ENCODE data around the gene CA14. TPM values are rescaled to one million over a fixed set of nuclear protein-coding genes. Genes with fewer than 3 reads are reported as not detected.

The CA14 gene
- total and polyA plus RNA-seq, 10 donors = not detected

DNA sequence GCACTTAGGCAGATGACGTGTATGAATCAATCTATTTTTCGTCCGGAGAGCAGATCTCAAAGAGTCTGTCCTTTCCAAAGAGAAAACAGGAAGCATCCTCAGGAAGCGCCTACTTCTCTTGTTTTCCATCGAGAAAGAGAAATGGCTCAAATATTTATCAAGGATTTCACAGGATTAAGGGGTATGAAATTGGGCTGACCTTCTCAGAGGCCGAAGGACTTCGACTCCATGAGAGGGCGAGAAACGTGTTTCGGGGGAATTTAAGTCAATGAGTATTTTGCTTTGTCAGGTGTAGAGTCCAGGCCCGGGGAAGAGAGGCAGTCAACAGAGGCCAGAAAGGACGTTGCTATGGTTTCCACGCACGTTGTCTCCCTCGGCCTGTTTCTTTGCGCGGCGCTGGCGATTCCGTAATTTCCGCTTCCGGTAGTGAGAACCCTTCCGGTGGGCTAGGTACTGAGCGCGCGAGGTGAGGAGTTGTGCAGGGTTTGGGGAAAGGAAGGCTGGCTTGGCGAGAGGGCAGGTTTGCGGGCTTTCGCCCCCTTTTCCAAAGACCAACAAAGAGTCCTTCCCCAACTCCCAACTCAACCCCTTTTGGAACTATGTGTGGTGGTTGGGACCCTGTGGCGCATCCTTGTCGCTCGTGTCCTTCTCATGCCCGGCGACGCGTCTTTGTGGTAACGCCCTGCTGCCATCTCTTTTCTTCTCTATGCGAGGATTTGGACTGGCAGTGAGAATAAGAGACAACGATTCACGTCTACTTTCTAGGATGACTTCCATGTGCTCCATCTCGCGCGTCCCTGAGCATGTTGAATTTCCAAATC lies 36.1 kb downstream of the CA14 start, which contains the start of gene MRPS21:
Gene MRPS21, plus strand, starts transcription at position 429 of the 821 bp plus-strand sequence. CDS start 506 bp downstream, outside the sequence.
- Histone ChIP-seq H3K27me3 (replicated peaks in 1 of 7) (no peaks in the 10 kb centered on the region), H3K9me3 (no peaks in the 10 kb centered on the region), H3K4me3 (peak within 1 kb of the TSS; percentile 58 to 87 (median 71)), H3K4me1 (peaks cover 10 to 44% (median 24%) of the 10 kb centered on the region in 6 donors), H3K36me3 (peaks cover 0 to 39% (median 21%) of the 10 kb centered on the region in 6 donors), H3K27ac (peak within 1 kb of the TSS; percentile 74 to 90 (median 87))
- intact Hi-C loops (cut with DNase I; ENCODE audit: low total_unique reads) = no loop called here
- peak; percentile 95 for DNase-seq
- TF ChIP-seq, protein P1, sequence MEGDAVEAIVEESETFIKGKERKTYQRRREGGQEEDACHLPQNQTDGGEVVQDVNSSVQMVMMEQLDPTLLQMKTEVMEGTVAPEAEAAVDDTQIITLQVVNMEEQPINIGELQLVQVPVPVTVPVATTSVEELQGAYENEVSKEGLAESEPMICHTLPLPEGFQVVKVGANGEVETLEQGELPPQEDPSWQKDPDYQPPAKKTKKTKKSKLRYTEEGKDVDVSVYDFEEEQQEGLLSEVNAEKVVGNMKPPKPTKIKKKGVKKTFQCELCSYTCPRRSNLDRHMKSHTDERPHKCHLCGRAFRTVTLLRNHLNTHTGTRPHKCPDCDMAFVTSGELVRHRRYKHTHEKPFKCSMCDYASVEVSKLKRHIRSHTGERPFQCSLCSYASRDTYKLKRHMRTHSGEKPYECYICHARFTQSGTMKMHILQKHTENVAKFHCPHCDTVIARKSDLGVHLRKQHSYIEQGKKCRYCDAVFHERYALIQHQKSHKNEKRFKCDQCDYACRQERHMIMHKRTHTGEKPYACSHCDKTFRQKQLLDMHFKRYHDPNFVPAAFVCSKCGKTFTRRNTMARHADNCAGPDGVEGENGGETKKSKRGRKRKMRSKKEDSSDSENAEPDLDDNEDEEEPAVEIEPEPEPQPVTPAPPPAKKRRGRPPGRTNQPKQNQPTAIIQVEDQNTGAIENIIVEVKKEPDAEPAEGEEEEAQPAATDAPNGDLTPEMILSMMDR (IDR thresholded peaks at IDR 0.05 in 8 of 11, conservative IDR thresholded peaks at IDR 0.05 in 3 of 11) = no peak
- TF ChIP-seq POLR2AphosphoS5 (IDR thresholded peaks at IDR 0.05) (peak; percentile 84 to 98 (median 93)), POLR2A (IDR thresholded peaks at IDR 0.05) (peak in 1 of 3 donors; percentile 70)
- 3 to 5% (median 3%) methylated on average over 41 to 43 of the region's 43 CpGs for WGBS, 5 donors

DNA sequence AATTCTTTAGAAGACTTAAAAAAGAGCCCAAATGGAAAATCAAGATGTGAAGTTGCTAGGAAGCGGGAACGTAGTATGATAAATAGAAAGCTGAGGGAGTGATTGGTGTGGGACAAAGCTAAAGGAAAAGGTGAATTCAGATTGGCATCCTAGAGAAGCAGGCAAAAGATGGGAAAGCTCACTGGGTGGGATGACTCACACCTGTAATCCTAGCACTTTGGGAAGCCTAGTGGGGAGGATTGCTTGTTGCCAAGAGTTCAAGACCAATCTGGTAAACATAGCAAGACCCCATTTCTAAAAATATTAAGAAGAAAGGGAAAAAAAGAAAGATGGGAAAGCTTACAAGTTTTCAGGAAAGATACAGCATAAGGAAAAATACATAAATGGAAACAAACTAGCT lies 37.9 kb downstream of the CA14 start:
- intact Hi-C loops (cut with DNase I; ENCODE audit: low total_unique reads) = no loop called here
- WGBS, 5 donors = 95 to 99% (median 96%) methylated on average over 2 of the region's 2 CpGs
- Histone ChIP-seq H3K9me3 (no peaks in the 10 kb centered on the region), H3K27me3 (replicated peaks in 1 of 7) (no peaks in the 10 kb centered on the region), H3K4me3 (no peak overlapping the region), H3K27ac (no peak overlapping the region), H3K36me3 (peaks cover 0 to 57% (median 31%) of the 10 kb centered on the region in 6 donors), H3K4me1 (peaks cover 10 to 44% (median 24%) of the 10 kb centered on the region in 6 donors)
- TF ChIP-seq, protein P1 (IDR thresholded peaks at IDR 0.05 in 8 of 11, conservative IDR thresholded peaks at IDR 0.05 in 3 of 11) = no peak
- TF ChIP-seq POLR2A (IDR thresholded peaks at IDR 0.05) (no peak), POLR2AphosphoS5 (IDR thresholded peaks at IDR 0.05) (no peak)
- no peak for DNase-seq

DNA sequence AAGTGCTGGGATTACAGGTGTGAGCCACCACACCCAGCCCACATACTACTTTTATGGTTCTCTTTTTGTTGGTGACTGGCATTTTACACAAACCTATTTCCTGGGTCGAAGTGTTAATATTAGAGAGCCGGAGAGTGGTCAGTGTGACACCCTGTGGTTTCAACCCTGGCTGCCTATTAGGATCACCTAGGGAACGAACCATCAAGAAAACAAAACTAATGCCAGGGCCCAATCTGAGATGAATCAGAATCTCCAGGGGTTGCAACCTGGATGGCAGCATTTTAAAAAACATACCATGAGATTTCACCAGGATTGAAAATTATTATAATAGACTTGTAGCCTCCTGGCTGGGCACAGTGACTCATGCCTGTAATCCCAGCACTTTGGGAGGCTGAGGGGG lies 42.1 kb downstream of the CA14 start:
- TF ChIP-seq POLR2AphosphoS5 (IDR thresholded peaks at IDR 0.05) (no peak), POLR2A (IDR thresholded peaks at IDR 0.05) (no peak)
- TF ChIP-seq, protein P1 (IDR thresholded peaks at IDR 0.05 in 8 of 11, conservative IDR thresholded peaks at IDR 0.05 in 3 of 11) = no peak
- H3K4me1 ChIP-seq = peaks cover under 1 to 25% (median 7%) of the 10 kb centered on the region in 6 donors
- no peaks in the 10 kb centered on the region for H3K9me3 ChIP-seq
- DNase-seq = no peak
- no peak overlapping the region for H3K4me3 ChIP-seq
- H3K27ac ChIP-seq = no peak overlapping the region
- no peaks in the 10 kb centered on the region for H3K27me3 ChIP-seq (replicated peaks in 1 of 7)
- 94 to 99% (median 97%) methylated on average over 3 of the region's 3 CpGs for WGBS, 5 donors
- peaks cover 0 to 100% (median 58%) of the 10 kb centered on the region in 6 donors for H3K36me3 ChIP-seq
- intact Hi-C loops (cut with DNase I; ENCODE audit: low total_unique reads) = no loop called here

DNA sequence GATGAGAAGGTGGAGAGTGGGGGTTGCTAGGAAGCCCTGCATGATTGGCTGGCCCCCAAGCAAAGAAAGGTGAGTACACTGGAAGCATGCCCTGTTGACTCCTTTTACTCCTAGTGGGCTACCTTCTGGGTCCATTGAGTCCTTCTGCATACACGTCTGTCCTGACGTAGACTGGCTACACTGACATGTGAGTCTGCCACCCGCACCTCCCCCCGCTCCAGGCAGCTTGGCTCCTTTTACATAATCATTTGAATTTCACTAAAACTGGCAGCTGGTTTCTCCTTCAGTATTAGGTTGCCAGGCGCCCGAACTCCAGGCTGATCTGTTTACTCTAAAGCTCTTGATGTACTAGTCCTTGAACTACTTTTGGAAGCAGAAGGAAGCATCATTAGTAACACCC lies 44.8 kb downstream of the CA14 start:
- no peak for TF ChIP-seq POLR2A (IDR thresholded peaks at IDR 0.05)
- TF ChIP-seq, protein P1 (IDR thresholded peaks at IDR 0.05 in 8 of 11, conservative IDR thresholded peaks at IDR 0.05 in 3 of 11) = no peak
- no peak for TF ChIP-seq POLR2AphosphoS5 (IDR thresholded peaks at IDR 0.05)
- H3K36me3 ChIP-seq = peaks cover 0 to 100% (median 51%) of the 10 kb centered on the region in 6 donors

More for the DNA sequence above, 44.8 kb downstream of the CA14 start:
- Histone ChIP-seq H3K9me3 (no peaks in the 10 kb centered on the region), H3K4me3 (no peak overlapping the region), H3K27ac (no peak overlapping the region), H3K27me3 (replicated peaks in 1 of 7) (no peaks in the 10 kb centered on the region), H3K4me1 (no peaks in the 10 kb centered on the region)
- no peak for DNase-seq
- 88 to 97% (median 93%) methylated on average over 6 of the region's 6 CpGs for WGBS, 5 donors
- intact Hi-C loops (cut with DNase I; ENCODE audit: low total_unique reads) = no loop called here

Data from spleen (tissue), 11 donors.